Neural crest cell (in vitro differentiated cells): ENCODE measurements around the gene ARHGAP22. TPM values are rescaled to one million over a fixed set of nuclear protein-coding genes. Genes with fewer than 3 reads are reported as not detected.

ENCODE experiments used
- DNase-seq: peaks from one replicate; pipeline ENCODE4 v3.0.0; 2021; ENCODE audit warnings: low read depth, mixed read lengths, low spot score
- H3K27ac Mint-ChIP-seq: one replicate; pipeline ENCODE4 v1.8.0; 2021; ENCODE audit warnings: mild to moderate bottlenecking, mixed read lengths; ENCODE audit not compliant: unreplicated experiment
- H3K27me3 Mint-ChIP-seq: 2 replicates; pipeline ENCODE4 v1.8.0; 2021; ENCODE audit warnings: low read depth, mild to moderate bottlenecking, mixed read lengths
- H3K36me3 Mint-ChIP-seq: 2 replicates; pipeline ENCODE4 v1.8.0; 2021; ENCODE audit warnings: low read depth, mild to moderate bottlenecking, mixed read lengths
- H3K4me1 Mint-ChIP-seq: 2 replicates; pipeline ENCODE4 v1.8.0; 2021; ENCODE audit warnings: mixed read lengths
- H3K4me3 Mint-ChIP-seq: one replicate; pipeline ENCODE4 v1.8.0; 2021; ENCODE audit warnings: mild to moderate bottlenecking, mixed read lengths
- H3K9me3 Mint-ChIP-seq: 2 replicates; pipeline ENCODE4 v1.8.0; 2021; ENCODE audit warnings: mixed read lengths
- CTCF ChIP-seq: fragments of 200-600 bp; sonication (generic); conservative IDR thresholded peaks from 2 replicates; pipeline ENCODE4 v1.5.0; 2021; ENCODE audit warnings: antibody characterized with exemption, mild to moderate bottlenecking
- total RNA-seq: library from RNA; stranded (reverse); gene quantifications from 2 replicates; pipeline ENCODE4 v1.2.1, GENCODE V29; 2021

Gene ARHGAP22
- total RNA-seq, 1 donor from 2014 or later = 5.2 TPM

GRCh38 chr10:48536916-48537890 is 67.7 kb downstream of the ARHGAP22 start:
- DNase-seq = no peak
- Mint-ChIP-seq H3K27me3 (no peaks in the 10 kb centered on the region), H3K27ac (no peak overlapping the region), H3K36me3 (no peaks in the 10 kb centered on the region), H3K4me3 (no peak overlapping the region), H3K4me1 (peaks cover 9% of the 10 kb centered on the region), H3K9me3 (no peaks in the 10 kb centered on the region)
- no peak for TF ChIP-seq CTCF

- H3K27me3 Mint-ChIP-seq = no peaks in the 10 kb centered on the region
- no peak overlapping the region for H3K4me3 Mint-ChIP-seq
- TF ChIP-seq CTCF = no peak
- no peak for DNase-seq
- no peaks in the 10 kb centered on the region for H3K36me3 Mint-ChIP-seq
- H3K9me3 Mint-ChIP-seq = no peaks in the 10 kb centered on the region
- H3K27ac Mint-ChIP-seq = no peak overlapping the region
- peaks cover 9% of the 10 kb centered on the region for H3K4me1 Mint-ChIP-seq
These were observed 68.7 kb downstream of the ARHGAP22 start for GRCh38 chr10:48536156-48536500.

GRCh38 chr10:48535416-48536155 is 69.3 kb downstream of the ARHGAP22 start:
- H3K4me3 Mint-ChIP-seq = no peak overlapping the region
- H3K9me3 Mint-ChIP-seq = no peaks in the 10 kb centered on the region
- no peak for DNase-seq
- no peak for TF ChIP-seq CTCF
- peaks cover 9% of the 10 kb centered on the region for H3K4me1 Mint-ChIP-seq
- H3K27ac Mint-ChIP-seq = no peak overlapping the region
- no peaks in the 10 kb centered on the region for H3K27me3 Mint-ChIP-seq
- H3K36me3 Mint-ChIP-seq = no peaks in the 10 kb centered on the region

- Mint-ChIP-seq H3K4me3 (no peak overlapping the region), H3K36me3 (no peaks in the 10 kb centered on the region), H3K4me1 (peaks cover 9% of the 10 kb centered on the region), H3K27me3 (no peaks in the 10 kb centered on the region), H3K9me3 (no peaks in the 10 kb centered on the region), H3K27ac (no peak overlapping the region)
- no peak for DNase-seq
- no peak for TF ChIP-seq CTCF
These were observed 70.7 kb downstream of the ARHGAP22 start for GRCh38 chr10:48533951-48534720.

GRCh38 chr10:48533540-48533939 is 71.3 kb downstream of the ARHGAP22 start:
- Mint-ChIP-seq H3K27ac (no peak overlapping the region), H3K4me1 (peaks cover 9% of the 10 kb centered on the region)
- TF ChIP-seq CTCF = no peak

More at GRCh38 chr10:48533540-48533939, 71.3 kb downstream of the ARHGAP22 start:
- H3K4me3 Mint-ChIP-seq = no peak overlapping the region
- H3K9me3 Mint-ChIP-seq = no peaks in the 10 kb centered on the region
- H3K27me3 Mint-ChIP-seq = no peaks in the 10 kb centered on the region
- no peak for DNase-seq
- no peaks in the 10 kb centered on the region for H3K36me3 Mint-ChIP-seq
